ENCODE results near the gene CD81. TPM values are rescaled to one million over a fixed set of nuclear protein-coding genes. Genes with fewer than 3 reads are reported as not detected.

The CD81 gene
- total RNA-seq, 2 experiments from 2014 or later, result 132 to 134 TPM

DNA sequence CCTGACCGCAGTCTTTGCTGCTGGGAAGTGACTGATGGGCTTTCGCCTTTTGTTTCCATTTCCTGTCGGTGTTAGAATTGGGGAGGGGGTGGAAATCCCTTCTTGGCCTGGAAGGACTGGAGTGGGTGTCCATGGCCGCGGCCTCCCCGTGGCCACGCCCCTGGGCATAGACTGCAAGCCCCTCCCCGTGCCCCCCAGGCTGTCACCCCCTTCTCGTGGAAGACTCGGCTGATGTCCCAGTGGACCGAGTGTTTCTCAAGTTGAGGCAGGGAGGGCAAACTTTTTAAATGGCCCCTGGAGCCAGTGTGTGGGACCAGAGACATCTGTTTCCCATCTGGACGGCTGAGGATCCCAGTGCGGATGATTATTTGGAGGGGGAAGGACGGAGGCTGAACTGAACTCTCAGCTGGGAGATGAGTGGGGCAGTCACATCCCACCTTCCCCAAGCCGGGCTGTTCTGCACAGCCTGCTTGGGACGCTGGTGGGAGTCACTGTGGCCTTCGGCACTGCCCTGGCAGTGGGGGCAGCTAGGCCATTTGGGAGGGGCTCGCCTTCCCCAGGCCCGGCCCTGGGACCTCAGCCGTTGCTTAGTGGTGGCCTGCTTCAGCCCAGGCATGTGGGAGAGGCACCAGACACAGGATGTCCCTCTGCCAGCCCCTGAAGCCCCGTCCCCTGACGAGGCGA is 1.6 kb downstream of the CD81 start:
- peaks cover 15% of the 10 kb centered on the region for H3K4me1 Mint-ChIP-seq
- H3K9me3 Mint-ChIP-seq, result no peaks in the 10 kb centered on the region
- DNase-seq, result no peak
- H3K27ac Mint-ChIP-seq, result peak overlapping the region; percentile 58
- H3K4me3 Mint-ChIP-seq, result peak overlapping the region; percentile 88
- no peaks in the 10 kb centered on the region for H3K27me3 Mint-ChIP-seq
- peaks cover 6% of the 10 kb centered on the region for H3K36me3 Mint-ChIP-seq

DNA sequence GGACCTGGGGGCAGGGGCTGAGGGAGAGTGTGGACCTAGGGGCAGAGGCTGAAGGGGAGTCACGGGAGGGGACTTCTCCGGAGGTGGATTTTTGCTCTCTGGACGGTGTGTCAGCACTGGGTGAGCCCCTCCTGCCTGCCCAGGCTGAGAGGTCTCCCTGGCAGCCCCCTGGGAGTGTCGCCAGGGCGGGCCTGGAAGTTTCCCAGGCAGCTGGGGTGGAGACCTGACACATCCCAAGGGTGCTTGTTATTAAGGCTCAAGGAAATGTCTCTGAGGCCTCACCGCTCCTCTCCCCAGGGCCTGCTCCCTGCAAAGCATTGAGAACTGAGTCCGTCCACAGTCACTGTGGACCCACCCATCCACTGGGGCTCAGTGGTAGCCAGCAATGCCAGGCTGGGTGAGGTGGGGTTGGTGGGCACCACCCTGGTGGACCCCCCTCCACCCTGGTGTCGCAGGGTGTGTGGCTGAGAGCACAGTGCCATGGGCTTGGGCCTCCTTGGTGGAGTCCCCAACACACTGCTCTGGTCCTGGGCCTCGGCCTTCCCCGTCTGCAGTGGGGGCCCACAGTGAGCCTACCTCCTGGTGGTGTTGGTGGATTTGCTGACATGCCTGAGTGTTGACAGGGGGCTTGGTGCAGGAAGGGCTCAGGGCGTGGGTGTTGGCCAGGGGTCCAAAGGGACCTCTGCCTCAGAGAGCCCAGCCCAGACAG is 2.5 kb downstream of the CD81 start:
- Mint-ChIP-seq H3K9me3 (no peaks in the 10 kb centered on the region), H3K36me3 (peaks cover 6% of the 10 kb centered on the region), H3K4me3 (peak overlapping the region; percentile 25), H3K4me1 (peaks cover 18% of the 10 kb centered on the region), H3K27ac (no peak overlapping the region), H3K27me3 (no peaks in the 10 kb centered on the region)
- no peak for DNase-seq

DNA sequence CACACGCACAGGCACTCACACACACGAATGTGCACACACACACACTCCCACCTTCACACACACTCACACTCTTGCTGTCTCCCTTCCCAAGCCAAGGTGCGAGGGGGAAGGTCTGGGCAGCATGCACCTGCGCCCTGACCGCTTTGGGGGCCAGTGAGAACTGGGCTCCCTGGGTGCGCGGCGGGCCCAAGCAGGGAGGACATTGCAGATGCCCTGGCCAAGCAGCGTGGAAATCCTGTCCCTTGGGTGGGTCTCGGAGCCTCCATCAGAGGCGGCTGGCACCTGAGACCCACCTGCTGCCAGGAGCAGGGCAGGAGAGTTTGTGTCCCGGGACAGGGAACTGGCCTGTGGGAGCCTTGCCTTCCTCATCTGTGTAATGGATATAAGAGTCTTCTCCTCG is 3.3 kb downstream of the CD81 start:
- no peak for DNase-seq
- H3K27me3 Mint-ChIP-seq, result no peaks in the 10 kb centered on the region
- H3K9me3 Mint-ChIP-seq, result no peaks in the 10 kb centered on the region
- H3K27ac Mint-ChIP-seq, result no peak overlapping the region
- H3K4me1 Mint-ChIP-seq, result peaks cover 19% of the 10 kb centered on the region
- H3K4me3 Mint-ChIP-seq, result no peak overlapping the region
- peaks cover 6% of the 10 kb centered on the region for H3K36me3 Mint-ChIP-seq

DNA sequence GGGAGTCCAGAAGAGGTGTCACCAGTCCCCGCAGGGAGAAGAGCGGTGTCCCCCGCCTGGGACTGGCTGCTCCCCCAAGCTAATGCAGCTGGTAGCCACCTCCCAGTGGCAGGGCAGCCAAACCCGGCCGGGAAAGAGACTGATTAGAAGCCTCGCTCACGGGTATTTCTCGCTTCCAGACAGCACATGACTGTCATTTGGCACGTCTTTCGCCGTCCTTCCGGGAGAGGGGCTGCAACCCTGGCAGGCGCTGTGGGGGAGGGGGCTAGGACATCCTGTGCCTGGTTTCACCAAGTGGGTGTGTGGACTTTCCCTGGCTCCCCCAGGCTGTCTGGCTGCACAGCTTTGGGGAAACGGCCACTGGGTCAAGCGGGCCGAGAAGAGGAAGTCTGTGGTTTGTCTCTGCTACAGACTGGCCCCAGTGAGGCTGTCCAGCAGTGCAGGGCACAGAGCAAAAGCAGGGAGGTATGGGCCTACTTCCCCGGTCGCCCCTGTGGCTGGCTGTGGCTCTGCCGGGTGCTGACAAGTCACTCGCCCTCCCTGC is 3.8 kb downstream of the CD81 start:
- DNase-seq, result no peak
- Mint-ChIP-seq H3K9me3 (no peaks in the 10 kb centered on the region), H3K27me3 (no peaks in the 10 kb centered on the region), H3K27ac (no peak overlapping the region), H3K4me1 (peaks cover 23% of the 10 kb centered on the region), H3K36me3 (peaks cover 6% of the 10 kb centered on the region), H3K4me3 (no peak overlapping the region)

- Mint-ChIP-seq H3K27ac (no peak overlapping the region), H3K9me3 (no peaks in the 10 kb centered on the region), H3K27me3 (no peaks in the 10 kb centered on the region), H3K36me3 (peaks cover 6% of the 10 kb centered on the region), H3K4me1 (peaks cover 23% of the 10 kb centered on the region), H3K4me3 (no peak overlapping the region)
- DNase-seq, result no peak
Observed at GRCh38 chr11:2381494-2382128, 4.5 kb downstream of the CD81 start.

- H3K27me3 Mint-ChIP-seq, result no peaks in the 10 kb centered on the region
- H3K27ac Mint-ChIP-seq, result no peak overlapping the region
- no peaks in the 10 kb centered on the region for H3K9me3 Mint-ChIP-seq
- peaks cover 24% of the 10 kb centered on the region for H3K4me1 Mint-ChIP-seq
- H3K36me3 Mint-ChIP-seq, result peaks cover 6% of the 10 kb centered on the region
- H3K4me3 Mint-ChIP-seq, result no peak overlapping the region
- DNase-seq, result no peak
Observed at GRCh38 chr11:2382129-2382517, 5.0 kb downstream of the CD81 start.

DNA sequence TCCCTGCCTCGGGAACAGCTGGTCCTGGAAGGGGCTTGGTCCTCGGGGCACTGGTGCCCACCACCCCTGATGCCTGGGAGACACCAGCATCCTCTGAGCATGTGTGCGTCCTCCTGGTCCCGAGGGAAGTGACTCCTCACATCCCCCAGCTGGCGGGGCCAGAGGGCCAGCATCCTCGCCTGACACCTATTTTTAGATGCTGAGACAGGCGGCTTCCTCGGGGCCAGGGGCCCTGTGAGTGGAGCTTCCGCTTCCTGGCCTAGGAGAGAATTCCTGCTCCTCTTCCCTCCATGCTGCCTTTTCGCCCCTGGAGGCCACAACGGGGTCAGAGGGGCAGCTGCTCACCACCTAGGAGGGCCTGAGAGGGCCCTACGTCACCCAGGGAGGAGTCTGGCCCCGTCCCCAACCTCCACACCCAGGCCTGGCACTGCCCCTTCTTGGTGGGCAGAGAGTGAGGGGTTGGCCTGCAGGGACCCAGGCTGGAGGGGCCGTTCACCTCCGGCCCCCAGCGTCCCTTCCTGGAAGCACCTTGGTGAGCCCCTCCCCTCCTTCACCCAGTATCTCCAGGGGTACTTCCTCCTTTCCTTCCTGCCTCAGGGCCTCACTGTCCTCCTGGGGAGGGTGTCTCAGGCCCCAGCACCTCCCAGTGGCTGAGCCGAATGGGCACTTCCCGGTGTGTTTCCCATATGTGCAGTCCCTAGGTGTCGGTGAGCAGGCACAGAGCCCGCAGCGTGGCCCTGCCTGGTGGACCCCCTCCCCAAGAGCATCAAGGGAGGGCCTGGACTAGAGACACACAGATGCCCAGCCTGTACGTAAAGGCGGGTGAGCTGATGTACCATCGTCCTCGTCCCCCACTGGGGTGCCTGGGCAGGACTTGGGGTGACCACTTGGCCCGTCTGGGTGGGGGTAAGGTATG is 6.1 kb downstream of the CD81 start:
- peaks cover 28% of the 10 kb centered on the region for H3K4me1 Mint-ChIP-seq
- no peak for DNase-seq
- peaks cover 6% of the 10 kb centered on the region for H3K36me3 Mint-ChIP-seq
- no peaks in the 10 kb centered on the region for H3K27me3 Mint-ChIP-seq
- no peak overlapping the region for H3K4me3 Mint-ChIP-seq
- no peaks in the 10 kb centered on the region for H3K9me3 Mint-ChIP-seq
- no peak overlapping the region for H3K27ac Mint-ChIP-seq

GRCh38 chr11:2383852-2384804 is 7.0 kb downstream of the CD81 start:
- Mint-ChIP-seq H3K27me3 (no peaks in the 10 kb centered on the region), H3K4me1 (peaks cover 27% of the 10 kb centered on the region), H3K9me3 (no peaks in the 10 kb centered on the region), H3K27ac (no peak overlapping the region), H3K4me3 (no peak overlapping the region), H3K36me3 (peaks cover 6% of the 10 kb centered on the region)
- DNase-seq, result no peak

DNA sequence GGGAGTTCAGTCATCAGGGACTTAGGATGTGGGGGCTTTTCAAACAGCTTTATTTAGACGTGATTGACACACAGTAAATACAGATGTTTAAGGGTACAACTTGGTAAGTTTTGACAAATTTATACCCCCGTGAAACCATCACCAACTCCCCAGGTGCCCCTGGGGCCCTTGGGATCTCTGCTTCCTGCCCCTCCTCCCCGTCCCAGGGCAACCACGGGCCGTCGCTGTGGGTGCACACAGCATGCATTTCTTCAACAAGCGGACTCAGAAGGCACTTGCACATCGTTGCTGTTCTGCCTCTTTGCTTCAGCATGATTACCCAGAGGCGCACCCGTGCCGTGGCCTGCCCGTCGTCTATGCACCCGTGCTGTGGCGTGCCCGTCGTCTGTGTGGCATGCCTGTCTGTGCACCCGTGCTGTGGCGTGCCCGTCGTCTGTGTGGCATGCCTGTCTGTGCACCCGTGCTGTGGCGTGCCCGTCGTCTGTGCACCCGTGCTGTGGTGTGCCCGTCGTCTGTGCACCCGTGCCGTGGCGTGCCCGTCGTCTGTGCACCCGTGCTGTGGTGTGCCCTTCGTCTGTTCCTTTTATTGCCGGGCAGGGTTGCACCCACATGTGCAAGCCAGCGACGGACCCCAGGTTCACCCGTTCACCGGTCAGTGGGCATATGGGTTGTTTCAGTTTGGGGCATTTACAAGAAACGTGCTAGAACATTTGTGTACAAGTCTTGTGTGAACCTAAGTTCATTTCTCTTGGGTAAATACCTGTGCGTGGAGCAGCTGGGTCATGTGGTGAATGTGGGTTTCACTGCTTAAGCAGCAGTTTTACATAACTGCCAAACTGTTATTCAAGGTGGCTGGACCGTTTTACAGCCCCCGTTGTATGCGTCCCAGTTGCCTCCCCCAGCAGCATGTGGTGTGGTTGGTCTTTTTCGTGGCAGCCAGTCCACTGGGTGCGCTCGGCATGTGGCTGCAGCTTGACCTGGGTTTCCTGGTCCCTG is 8.3 kb downstream of the CD81 start:
- H3K9me3 Mint-ChIP-seq, result no peaks in the 10 kb centered on the region
- peaks cover 5% of the 10 kb centered on the region for H3K36me3 Mint-ChIP-seq
- no peak overlapping the region for H3K27ac Mint-ChIP-seq
- no peak overlapping the region for H3K4me3 Mint-ChIP-seq
- no peaks in the 10 kb centered on the region for H3K27me3 Mint-ChIP-seq
- H3K4me1 Mint-ChIP-seq, result peaks cover 25% of the 10 kb centered on the region
- no peak for DNase-seq

- H3K4me1 Mint-ChIP-seq, result peaks cover 25% of the 10 kb centered on the region
- no peak for DNase-seq
- H3K27me3 Mint-ChIP-seq, result no peaks in the 10 kb centered on the region
- no peak overlapping the region for H3K4me3 Mint-ChIP-seq
- H3K9me3 Mint-ChIP-seq, result no peaks in the 10 kb centered on the region
- H3K27ac Mint-ChIP-seq, result no peak overlapping the region
- no peaks in the 10 kb centered on the region for H3K36me3 Mint-ChIP-seq
Observed at GRCh38 chr11:2386591-2386990, 9.5 kb downstream of the CD81 start.

- Mint-ChIP-seq H3K9me3 (no peaks in the 10 kb centered on the region), H3K4me3 (no peak overlapping the region), H3K36me3 (no peaks in the 10 kb centered on the region), H3K27ac (no peak overlapping the region), H3K27me3 (no peaks in the 10 kb centered on the region), H3K4me1 (peaks cover 25% of the 10 kb centered on the region)
- DNase-seq, result no peak
Observed at GRCh38 chr11:2387266-2387987, 10.3 kb downstream of the CD81 start.

Data from activated naive CD8-positive, alpha-beta T cell treated with anti-CD3 and anti-CD28 coated beads for 36 hours (primary cell).